Measurements from ENCODE around the gene DCTD.

DCTD gene

DNA sequence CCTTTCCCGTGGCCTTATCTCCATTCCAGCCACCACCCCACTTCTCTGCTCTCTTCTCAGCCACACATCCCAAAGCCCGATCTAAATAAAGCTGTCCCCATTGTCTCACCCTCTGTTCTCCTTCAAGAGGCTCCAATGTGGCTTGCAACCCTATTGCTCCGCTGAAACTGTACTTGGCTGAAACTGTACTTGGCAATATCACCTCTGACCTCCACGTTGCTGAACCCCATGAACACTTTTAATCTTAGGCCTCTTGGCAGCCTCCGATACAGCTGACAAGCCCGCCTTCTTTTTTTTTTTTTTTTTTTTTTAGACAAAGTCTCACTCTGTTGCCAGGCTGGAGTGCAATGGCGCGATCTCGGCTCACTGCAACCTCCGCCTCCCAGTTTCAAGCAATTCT, 12.1 kb downstream of the DCTD start:
- H3K27ac ChIP-seq (ENCODE audit: extremely low read depth, low read depth, low read length): no peak overlapping the region
- no peak overlapping the region for H3K4me3 ChIP-seq (ENCODE audit: low read depth, low read length)
- H3K36me3 ChIP-seq (ENCODE audit: control insufficient read depth in 2 of 2, insufficient read depth in 1 of 2, low read length in 2 of 2): peaks cover 5 to 61% of the 10 kb centered on the region in 2 experiments; a peak in 2 of 3 replicates
- ChIA-PET POLR2A (no interaction called here), CTCF (interaction anchor here (0.5 kb wide), 1 partner anchor 100 kb away, joined by 3 read pairs; no protein-coding TSS in a partner anchor)
- H3K4me1 ChIP-seq (ENCODE audit: control insufficient read depth, insufficient read depth, low read length): no peaks in the 10 kb centered on the region
- TF ChIP-seq ZNF214 (tag by site-specific recombination; IDR thresholded peaks at IDR 0.05; ENCODE audit: borderline replicate concordance): no peak
- no peak for TF ChIP-seq SP3 (tag by site-specific recombination; IDR thresholded peaks at IDR 0.05)
- no peak for TF ChIP-seq ZNF248 (tag by site-specific recombination; IDR thresholded peaks at IDR 0.05)
- TF ChIP-seq SP7 (tag by site-specific recombination; IDR thresholded peaks at IDR 0.05): no peak
- no peak for TF ChIP-seq ZNF391 (tag by site-specific recombination; IDR thresholded peaks at IDR 0.05; ENCODE audit: borderline replicate concordance, low read depth)
- no peaks in the 10 kb centered on the region for H3K9me3 ChIP-seq (ENCODE audit: control insufficient read depth, insufficient read depth, low read depth, low read length)

DNA sequence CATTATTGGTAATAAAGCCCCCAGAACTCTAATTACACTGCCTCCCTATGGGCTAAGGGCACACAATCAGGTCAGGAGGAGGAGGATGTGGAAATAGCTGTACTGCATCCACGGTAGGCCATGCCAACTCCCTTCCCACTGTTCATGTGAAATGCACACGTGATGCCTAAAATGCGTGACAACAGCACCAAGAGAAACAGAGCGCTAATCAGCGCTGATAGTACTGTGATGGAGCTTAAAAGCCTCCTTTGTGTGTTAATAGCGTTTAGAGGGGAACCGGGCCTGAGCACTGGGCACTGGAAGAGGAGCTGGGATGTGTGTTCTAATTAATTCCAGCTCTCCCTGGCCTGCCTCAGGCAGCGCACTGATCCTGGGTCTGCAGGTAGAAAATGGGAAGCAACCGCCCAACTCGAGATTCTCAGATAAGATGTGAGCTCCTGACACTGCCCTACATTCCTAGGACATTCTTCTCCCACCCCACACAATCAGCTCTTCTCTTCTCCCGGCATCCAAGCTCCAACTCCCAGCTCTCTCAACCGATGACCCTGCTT, 12.9 kb downstream of the DCTD start:
- Histone ChIP-seq H3K4me3 (ENCODE audit: low read depth, low read length) (no peak overlapping the region), H3K4me1 (ENCODE audit: control insufficient read depth, insufficient read depth, low read length) (no peaks in the 10 kb centered on the region), H3K27ac (ENCODE audit: extremely low read depth, low read depth, low read length) (no peak overlapping the region), H3K36me3 (ENCODE audit: control insufficient read depth in 2 of 2, insufficient read depth in 1 of 2, low read length in 2 of 2) (peaks cover 7 to 60% of the 10 kb centered on the region in 2 experiments; a peak in 2 of 3 replicates), H3K9me3 (ENCODE audit: control insufficient read depth, insufficient read depth, low read depth, low read length) (no peaks in the 10 kb centered on the region)
- TF ChIP-seq ZBTB48 (tag by site-specific recombination; IDR thresholded peaks at IDR 0.05): no peak
- TF ChIP-seq SP7 (tag by site-specific recombination; IDR thresholded peaks at IDR 0.05): no peak
- no peak for TF ChIP-seq ZNF701 (tag by site-specific recombination; IDR thresholded peaks at IDR 0.05)
- TF ChIP-seq ZNF354C (tag by site-specific recombination; IDR thresholded peaks at IDR 0.05; ENCODE audit: borderline replicate concordance, low read depth): no peak
- TF ChIP-seq ZNF768 (tag by site-specific recombination; IDR thresholded peaks at IDR 0.05): no peak
- CTCF ChIA-PET: no interaction called here
- POLR2A ChIA-PET: no interaction called here

DNA sequence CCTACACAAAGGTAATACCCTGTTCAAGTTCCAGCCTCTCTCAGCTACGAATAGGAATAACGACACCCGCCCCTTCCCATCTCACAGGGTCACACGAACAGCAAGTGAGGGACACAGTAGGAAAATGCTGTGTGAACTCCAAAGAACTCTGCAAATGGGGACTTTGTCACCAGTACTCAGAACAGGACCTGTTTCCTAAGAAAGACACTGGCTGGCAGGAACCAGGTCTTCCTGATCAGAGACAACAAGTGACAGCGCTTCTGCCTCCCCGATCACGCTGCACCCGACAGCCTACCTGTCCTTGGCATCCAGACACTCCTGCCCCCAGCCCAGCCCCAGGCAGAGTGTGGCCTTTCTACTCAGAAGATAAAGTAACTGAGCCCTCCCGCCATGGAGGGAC, 14.2 kb downstream of the DCTD start:
- Histone ChIP-seq H3K4me3 (ENCODE audit: low read depth, low read length) (no peak overlapping the region), H3K27ac (ENCODE audit: extremely low read depth, low read depth, low read length) (no peak overlapping the region), H3K4me1 (ENCODE audit: control insufficient read depth, insufficient read depth, low read length) (no peaks in the 10 kb centered on the region), H3K36me3 (ENCODE audit: control insufficient read depth in 2 of 2, insufficient read depth in 1 of 2, low read length in 2 of 2) (peaks cover 7 to 68% of the 10 kb centered on the region in 2 experiments; a peak in 2 of 3 replicates), H3K9me3 (ENCODE audit: control insufficient read depth, insufficient read depth, low read depth, low read length) (no peaks in the 10 kb centered on the region)
- ChIA-PET CTCF (no interaction called here), POLR2A (no interaction called here)
- no peak for TF ChIP-seq ZNF837 (tag by site-specific recombination; IDR thresholded peaks at IDR 0.05)
- TF ChIP-seq, protein P1, sequence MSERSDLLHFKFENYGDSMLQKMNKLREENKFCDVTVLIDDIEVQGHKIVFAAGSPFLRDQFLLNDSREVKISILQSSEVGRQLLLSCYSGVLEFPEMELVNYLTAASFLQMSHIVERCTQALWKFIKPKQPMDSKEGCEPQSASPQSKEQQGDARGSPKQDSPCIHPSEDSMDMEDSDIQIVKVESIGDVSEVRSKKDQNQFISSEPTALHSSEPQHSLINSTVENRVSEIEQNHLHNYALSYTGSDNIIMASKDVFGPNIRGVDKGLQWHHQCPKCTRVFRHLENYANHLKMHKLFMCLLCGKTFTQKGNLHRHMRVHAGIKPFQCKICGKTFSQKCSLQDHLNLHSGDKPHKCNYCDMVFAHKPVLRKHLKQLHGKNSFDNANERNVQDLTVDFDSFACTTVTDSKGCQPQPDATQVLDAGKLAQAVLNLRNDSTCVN (tag by site-specific recombination; optimal IDR thresholded peaks at IDR 0.05): no peak
- TF ChIP-seq ZNF248 (tag by site-specific recombination; IDR thresholded peaks at IDR 0.05): no peak
- TF ChIP-seq ZNF501 (tag by site-specific recombination; IDR thresholded peaks at IDR 0.05): no peak
- TF ChIP-seq ZNF274 (IDR thresholded peaks at IDR 0.05; ENCODE audit: low read length): no peak
- TF ChIP-seq ZNF274 (tag by site-specific recombination; IDR thresholded peaks at IDR 0.05; ENCODE audit: borderline replicate concordance): no peak

DNA sequence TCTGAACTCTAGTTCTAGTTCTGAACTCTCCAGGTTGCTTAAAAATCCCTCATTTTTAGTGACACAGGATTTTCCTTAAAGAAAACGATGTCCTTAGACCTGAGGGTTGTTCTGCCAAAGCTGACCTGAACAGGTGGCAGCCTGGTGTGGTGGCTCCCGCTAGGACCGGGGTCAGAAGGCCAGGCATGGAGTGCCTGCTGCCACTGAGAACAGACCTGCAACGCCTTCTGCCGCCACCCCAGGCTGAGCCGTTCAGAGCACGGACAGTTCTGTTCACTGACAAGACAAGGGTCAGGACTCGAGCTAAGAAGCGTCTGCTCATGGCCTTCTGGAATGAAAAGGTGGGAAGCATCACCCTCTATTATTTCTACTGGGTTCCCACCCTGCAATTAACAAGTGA, 15.8 kb downstream of the DCTD start:
- no peaks in the 10 kb centered on the region for H3K9me3 ChIP-seq (ENCODE audit: control insufficient read depth, insufficient read depth, low read depth, low read length)
- H3K36me3 ChIP-seq (ENCODE audit: control insufficient read depth in 2 of 2, insufficient read depth in 1 of 2, low read length in 2 of 2): peaks cover 7 to 64% of the 10 kb centered on the region in 2 experiments; a peak in 2 of 3 replicates
- no peak overlapping the region for H3K27ac ChIP-seq (ENCODE audit: extremely low read depth, low read depth, low read length)
- H3K4me3 ChIP-seq (ENCODE audit: low read depth, low read length): no peak overlapping the region
- ChIA-PET CTCF (no interaction called here), POLR2A (no interaction called here)
- H3K4me1 ChIP-seq (ENCODE audit: control insufficient read depth, insufficient read depth, low read length): no peaks in the 10 kb centered on the region
- TF ChIP-seq ZNF561 (tag by site-specific recombination; IDR thresholded peaks at IDR 0.05; ENCODE audit: borderline replicate concordance) (no peak), ZNF530 (tag by site-specific recombination; IDR thresholded peaks at IDR 0.05; ENCODE audit: low read depth) (no peak), SP7 (tag by site-specific recombination; IDR thresholded peaks at IDR 0.05) (no peak), ZSCAN16 (tag by site-specific recombination; IDR thresholded peaks at IDR 0.05) (no peak), ZNF169 (tag by site-specific recombination; IDR thresholded peaks at IDR 0.05) (no peak), ZNF544 (tag by site-specific recombination; IDR thresholded peaks at IDR 0.05) (no peak), ZNF571 (tag by site-specific recombination; IDR thresholded peaks at IDR 0.05) (no peak), TRIM28 (IDR thresholded peaks at IDR 0.05; ENCODE audit: borderline replicate concordance, low read length) (no peak), ZNF560 (tag by site-specific recombination; IDR thresholded peaks at IDR 0.05; ENCODE audit: borderline replicate concordance) (no peak)
- TF ChIP-seq, protein P2, sequence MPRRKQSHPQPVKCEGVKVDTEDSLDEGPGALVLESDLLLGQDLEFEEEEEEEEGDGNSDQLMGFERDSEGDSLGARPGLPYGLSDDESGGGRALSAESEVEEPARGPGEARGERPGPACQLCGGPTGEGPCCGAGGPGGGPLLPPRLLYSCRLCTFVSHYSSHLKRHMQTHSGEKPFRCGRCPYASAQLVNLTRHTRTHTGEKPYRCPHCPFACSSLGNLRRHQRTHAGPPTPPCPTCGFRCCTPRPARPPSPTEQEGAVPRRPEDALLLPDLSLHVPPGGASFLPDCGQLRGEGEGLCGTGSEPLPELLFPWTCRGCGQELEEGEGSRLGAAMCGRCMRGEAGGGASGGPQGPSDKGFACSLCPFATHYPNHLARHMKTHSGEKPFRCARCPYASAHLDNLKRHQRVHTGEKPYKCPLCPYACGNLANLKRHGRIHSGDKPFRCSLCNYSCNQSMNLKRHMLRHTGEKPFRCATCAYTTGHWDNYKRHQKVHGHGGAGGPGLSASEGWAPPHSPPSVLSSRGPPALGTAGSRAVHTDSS (tag by site-specific recombination; IDR thresholded peaks at IDR 0.05): no peak
